Measurements from ENCODE around the gene COLEC12. TPM values are rescaled to one million over a fixed set of nuclear protein-coding genes. Genes with fewer than 3 reads are reported as not detected.

The COLEC12 gene
- total RNA-seq, 1 experiment from 2014 or later = not detected

- DNase-seq (ENCODE audit: low read depth, low spot score) (no peak), ATAC-seq (no peak)
- Histone ChIP-seq H3K9me3 (ENCODE audit: control insufficient read depth in 1 of 2, insufficient read depth in 1 of 2, low read depth in 1 of 2, low read length in 2 of 2) (no peaks in the 10 kb centered on the region), H3K9ac (ENCODE audit: low read length) (no peak overlapping the region), H4K20me1 (ENCODE audit: insufficient read depth) (no peaks in the 10 kb centered on the region), H3K27ac (ENCODE audit: low read depth, low read length) (no peak overlapping the region), H2AFZ (ENCODE audit: low read depth, low read length, poor library complexity, severe bottlenecking) (no peak overlapping the region), H3K9me2 (ENCODE audit: insufficient read depth) (no peaks in the 10 kb centered on the region), H3K4me2 (ENCODE audit: low read length) (no peak overlapping the region), H3K79me2 (ENCODE audit: insufficient read depth, low read length) (no peaks in the 10 kb centered on the region), H3K27me3 (ENCODE audit: insufficient read depth, low read length) (no peaks in the 10 kb centered on the region), H3K4me3 (replicated peaks in 1 of 2; ENCODE audit: low read depth in 1 of 2, low read length in 2 of 2) (no peak overlapping the region), H3K36me3 (ENCODE audit: control insufficient read depth in 1 of 2, insufficient read depth in 2 of 2, low read length in 2 of 2) (no peaks in the 10 kb centered on the region), H3K4me1 (ENCODE audit: control insufficient read depth in 1 of 2, insufficient read depth in 2 of 2, low read length in 2 of 2) (peaks cover 0 to 3% of the 10 kb centered on the region in 2 experiments; a peak in 1 of 4 replicates)
- CTCF ChIA-PET = no interaction called here
- POLR2A ChIA-PET = no interaction called here
- TF ChIP-seq CTCF (IDR thresholded peaks at IDR 0.05 in 2 of 3, conservative IDR thresholded peaks at IDR 0.05 in 1 of 3; ENCODE audit: borderline replicate concordance in 1 of 3, insufficient read depth in 1 of 3, low read depth in 2 of 3, low read length in 2 of 3) = no peak
- no peak for TF ChIP-seq TCF7L2 (IDR thresholded peaks at IDR 0.05; ENCODE audit: borderline replicate concordance, extremely low read depth, insufficient read depth, insufficient read length)
- no peak for TF ChIP-seq POLR2A (IDR thresholded peaks at IDR 0.05; ENCODE audit: borderline replicate concordance, extremely low read depth, insufficient read depth, insufficient read length)
- TF ChIP-seq SP1 (IDR thresholded peaks at IDR 0.05; ENCODE audit: low read depth) = no peak
- TF ChIP-seq, protein P1, sequence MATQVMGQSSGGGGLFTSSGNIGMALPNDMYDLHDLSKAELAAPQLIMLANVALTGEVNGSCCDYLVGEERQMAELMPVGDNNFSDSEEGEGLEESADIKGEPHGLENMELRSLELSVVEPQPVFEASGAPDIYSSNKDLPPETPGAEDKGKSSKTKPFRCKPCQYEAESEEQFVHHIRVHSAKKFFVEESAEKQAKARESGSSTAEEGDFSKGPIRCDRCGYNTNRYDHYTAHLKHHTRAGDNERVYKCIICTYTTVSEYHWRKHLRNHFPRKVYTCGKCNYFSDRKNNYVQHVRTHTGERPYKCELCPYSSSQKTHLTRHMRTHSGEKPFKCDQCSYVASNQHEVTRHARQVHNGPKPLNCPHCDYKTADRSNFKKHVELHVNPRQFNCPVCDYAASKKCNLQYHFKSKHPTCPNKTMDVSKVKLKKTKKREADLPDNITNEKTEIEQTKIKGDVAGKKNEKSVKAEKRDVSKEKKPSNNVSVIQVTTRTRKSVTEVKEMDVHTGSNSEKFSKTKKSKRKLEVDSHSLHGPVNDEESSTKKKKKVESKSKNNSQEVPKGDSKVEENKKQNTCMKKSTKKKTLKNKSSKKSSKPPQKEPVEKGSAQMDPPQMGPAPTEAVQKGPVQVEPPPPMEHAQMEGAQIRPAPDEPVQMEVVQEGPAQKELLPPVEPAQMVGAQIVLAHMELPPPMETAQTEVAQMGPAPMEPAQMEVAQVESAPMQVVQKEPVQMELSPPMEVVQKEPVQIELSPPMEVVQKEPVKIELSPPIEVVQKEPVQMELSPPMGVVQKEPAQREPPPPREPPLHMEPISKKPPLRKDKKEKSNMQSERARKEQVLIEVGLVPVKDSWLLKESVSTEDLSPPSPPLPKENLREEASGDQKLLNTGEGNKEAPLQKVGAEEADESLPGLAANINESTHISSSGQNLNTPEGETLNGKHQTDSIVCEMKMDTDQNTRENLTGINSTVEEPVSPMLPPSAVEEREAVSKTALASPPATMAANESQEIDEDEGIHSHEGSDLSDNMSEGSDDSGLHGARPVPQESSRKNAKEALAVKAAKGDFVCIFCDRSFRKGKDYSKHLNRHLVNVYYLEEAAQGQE (IDR thresholded peaks at IDR 0.05; ENCODE audit: low read depth) = no peak
- TF ChIP-seq SIN3A (IDR thresholded peaks at IDR 0.05; ENCODE audit: low read depth) = no peak
- no peak for TF ChIP-seq FOSL1 (IDR thresholded peaks at IDR 0.05; ENCODE audit: low read depth)
- TF ChIP-seq JUND (IDR thresholded peaks at IDR 0.05) = no peak
- no peak for TF ChIP-seq SRF (IDR thresholded peaks at IDR 0.05; ENCODE audit: low read depth)
- TF ChIP-seq CBX3 (IDR thresholded peaks at IDR 0.05; ENCODE audit: low read depth) = no peak
- TF ChIP-seq, protein P2, sequence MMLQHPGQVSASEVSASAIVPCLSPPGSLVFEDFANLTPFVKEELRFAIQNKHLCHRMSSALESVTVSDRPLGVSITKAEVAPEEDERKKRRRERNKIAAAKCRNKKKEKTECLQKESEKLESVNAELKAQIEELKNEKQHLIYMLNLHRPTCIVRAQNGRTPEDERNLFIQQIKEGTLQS (IDR thresholded peaks at IDR 0.05) = no peak
- intact Hi-C loops (cut with micrococcal nuclease) = no loop called here
- RAD21 ChIA-PET (ENCODE audit: low non-redundant PET in 1 of 2, low total read pairs in 2 of 2, uncharacterized antibody in 2 of 2, unreplicated experiment in 2 of 2) = no interaction called here
- BruUV-seq (replicated peaks) = no TSS peak
These were observed 227.0 kb downstream of the COLEC12 start for GRCh38 chr18:273525-273924.

All from HCT116 (cell line).